GM13977 (cell line): ENCODE data around the gene CACNA2D3.
"Not testable (repeated sequence)": the region's sequence is repeated elsewhere in the genome, so short reads cannot be mapped to it uniquely, and the experiment has no call there.

Source experiments
- DNase-seq: peaks from one replicate; pipeline ENCODE4 v3.0.0; 2012; ENCODE audit warnings: low spot score
- CTCF ChIP-seq: IDR thresholded peaks from 2 replicates; pipeline ENCODE4 v1.5.1; 2012; ENCODE audit warnings: mild to moderate bottlenecking, control low read depth; ENCODE audit not compliant: insufficient read depth; ENCODE audit errors: extremely low read depth, missing control alignments
- in situ Hi-C: fragments of 300-500 bp; cut with MboI; formaldehyde crosslinking; loops from one replicate; pipeline ENCODE4 v1.12.0; 2022; ENCODE audit warnings: low sequenced_read_pairs, low pct_unique_long_range_greater_than_20kb, mixed read lengths, inconsistent platforms; ENCODE audit not compliant: unreplicated experiment

CACNA2D3 gene

DNA sequence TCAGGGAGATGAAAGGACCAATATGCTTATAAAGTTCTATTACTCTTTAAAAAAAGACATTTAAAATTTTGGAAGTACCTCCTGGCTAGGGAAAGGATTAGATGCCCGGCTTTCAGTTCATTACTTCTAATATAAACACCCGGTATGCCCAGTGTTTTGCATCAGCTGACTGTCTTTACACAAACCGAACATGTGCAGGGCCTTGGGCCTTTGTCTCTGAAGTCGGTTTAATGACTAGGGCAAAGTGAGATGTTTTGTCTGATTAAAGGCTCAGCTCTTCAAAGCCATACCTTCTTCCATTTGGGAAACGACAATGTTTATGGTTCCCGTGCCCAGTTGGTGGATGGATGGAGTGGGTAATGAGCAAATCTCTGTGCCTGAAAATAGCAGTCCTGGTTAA, 984.8 kb downstream of the CACNA2D3 start:
- in situ Hi-C loops = no loop called here
- DNase-seq = no peak
- TF ChIP-seq CTCF = no peak

DNA sequence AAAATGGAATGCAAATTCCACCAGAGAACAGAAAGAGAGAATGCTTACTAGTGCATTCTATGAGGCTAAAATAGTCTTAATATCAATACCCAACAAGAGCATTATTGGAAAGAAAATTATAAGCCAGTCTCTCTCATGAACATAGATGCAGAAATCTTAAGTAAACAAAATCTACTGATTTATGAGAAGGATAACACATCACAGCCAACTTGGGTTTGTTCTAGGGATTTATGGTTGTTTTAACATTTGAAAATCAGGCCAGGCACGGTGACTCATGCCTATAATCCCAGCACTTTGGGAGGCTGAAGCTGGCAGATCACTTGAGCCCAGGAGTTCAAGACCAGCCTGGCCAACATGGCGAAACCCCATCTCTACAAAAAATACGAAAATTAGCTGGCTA, 989.6 kb downstream of the CACNA2D3 start:
- DNase-seq = not testable (repeated sequence)

GRCh38 chr3:55118451-55118850, 996.1 kb downstream of the CACNA2D3 start:
- TF ChIP-seq CTCF = no peak
- DNase-seq = no peak
- in situ Hi-C loops = no loop called here

More for the DNA sequence above, 989.6 kb downstream of the CACNA2D3 start:
- in situ Hi-C loops = not testable (repeated sequence)

DNA sequence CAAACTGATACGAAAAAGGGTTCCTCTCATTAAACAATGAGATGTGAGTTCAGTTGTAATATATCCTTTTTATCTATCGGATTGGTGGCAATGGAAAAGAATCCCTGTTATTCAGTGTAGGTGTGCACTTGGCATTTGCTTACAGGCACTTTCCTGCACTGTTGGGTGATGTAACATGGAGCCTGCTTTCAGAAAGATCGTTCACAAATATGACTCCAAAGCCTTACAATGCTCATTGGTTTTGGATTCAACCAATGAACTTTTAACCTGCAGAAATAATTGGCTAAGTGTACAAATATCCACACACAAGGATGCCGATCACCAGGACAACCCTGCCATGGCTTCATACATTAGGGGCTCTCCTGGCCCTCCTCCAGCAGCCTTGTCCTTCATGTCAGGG, 996.9 kb downstream of the CACNA2D3 start:
- no peak for TF ChIP-seq CTCF
- no peak for DNase-seq
- in situ Hi-C loops = no loop called here

DNA sequence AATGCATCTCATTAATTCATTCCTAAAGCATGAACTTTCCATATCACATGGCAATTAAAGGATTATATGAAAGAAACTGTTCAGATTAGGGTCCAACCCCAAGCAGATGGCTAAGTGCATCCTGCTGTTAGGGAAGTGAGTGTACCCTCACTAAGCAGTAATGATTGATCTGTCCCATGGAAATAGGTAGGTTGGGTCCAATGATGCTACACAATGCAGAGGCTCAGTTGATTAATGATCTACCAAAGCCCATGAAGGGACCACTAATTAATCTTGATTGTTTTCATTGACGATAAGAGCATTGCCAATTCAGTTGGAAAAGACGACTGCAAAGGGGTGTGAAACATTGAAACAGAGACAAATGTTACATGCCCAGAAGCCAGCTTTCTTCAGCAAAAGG, 1000.0 kb downstream of the CACNA2D3 start:
- in situ Hi-C loops = no loop called here
- no peak for TF ChIP-seq CTCF

More for the DNA sequence above, 1000.0 kb downstream of the CACNA2D3 start:
- no peak for DNase-seq
